GM12892 (cell line): ENCODE measurements around the gene FBRSL1.

Experiments
- POLR2A ChIP-seq: IDR thresholded peaks from 2 replicates; pipeline ENCODE4 v1.6.1; 2011; ENCODE audit warnings: low read depth, low read length, control low read depth
- POLR2AphosphoS5 ChIP-seq: IDR thresholded peaks from 2 replicates; pipeline ENCODE4 v1.6.1; 2011; ENCODE audit warnings: low read depth, low read length, control low read depth
- TAF1 ChIP-seq: IDR thresholded peaks from 2 replicates; pipeline ENCODE4 v1.6.1; 2011; ENCODE audit warnings: low read depth, mild to moderate bottlenecking, control low read depth, low read length, borderline replicate concordance

GRCh38 chr12:132545955-132546354 lies 56.0 kb downstream of the FBRSL1 start:
- TF ChIP-seq POLR2A: no peak
- TF ChIP-seq TAF1: no peak
- TF ChIP-seq POLR2AphosphoS5: no peak
